CD4-positive, alpha-beta T cell treated with Interleukin-10 for 1 hour (primary cell): Measurements from ENCODE around the gene UGGT1.
"Not testable (repeated sequence)": the region's sequence is repeated elsewhere in the genome, so short reads cannot be mapped to it uniquely, and the experiment has no call there.

Source experiments
- DNase-seq: peaks from one replicate; pipeline ENCODE4 v3.0.0-alpha.2; 2020

The UGGT1 gene

DNA sequence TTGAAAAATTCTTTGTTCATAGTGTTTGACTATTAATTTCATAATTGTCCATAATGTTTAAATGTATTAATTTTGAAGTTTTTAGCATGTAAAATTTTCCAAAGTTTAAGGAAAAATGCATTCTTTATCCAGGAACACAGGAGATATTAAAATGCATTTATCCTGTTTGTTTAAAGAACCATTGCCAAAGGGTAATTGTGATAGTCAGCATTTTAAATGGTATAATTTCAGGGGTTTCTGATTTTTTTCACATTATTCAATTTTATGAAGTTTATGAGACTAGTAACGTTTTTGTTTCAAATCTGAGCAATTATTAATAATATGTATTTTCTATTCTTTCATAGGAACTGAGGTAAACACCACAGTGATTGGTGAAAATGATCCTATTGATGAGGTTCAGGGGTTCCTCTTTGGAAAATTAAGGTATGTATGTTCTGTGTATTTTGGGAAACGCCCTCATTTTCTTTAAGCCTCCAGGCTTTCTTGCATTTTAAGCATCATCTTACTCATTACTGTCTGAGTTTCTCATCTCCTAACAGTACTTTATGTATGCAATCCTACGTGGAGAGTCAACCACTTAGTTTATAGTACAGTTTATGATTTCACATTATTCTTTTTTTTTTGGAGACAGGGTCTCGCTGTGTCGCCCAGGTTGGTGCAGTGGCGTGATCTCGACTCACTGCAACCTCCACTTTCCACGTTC is 25.1 kb downstream of the UGGT1 start:
- no peak for DNase-seq

GRCh38 chr2:128134573-128134972 is 43.6 kb downstream of the UGGT1 start:
- DNase-seq: no peak

- no peak for DNase-seq
Measured at GRCh38 chr2:128137094-128137616, 46.2 kb downstream of the UGGT1 start.

GRCh38 chr2:128139624-128140023 is 48.6 kb downstream of the UGGT1 start:
- no peak for DNase-seq

DNA sequence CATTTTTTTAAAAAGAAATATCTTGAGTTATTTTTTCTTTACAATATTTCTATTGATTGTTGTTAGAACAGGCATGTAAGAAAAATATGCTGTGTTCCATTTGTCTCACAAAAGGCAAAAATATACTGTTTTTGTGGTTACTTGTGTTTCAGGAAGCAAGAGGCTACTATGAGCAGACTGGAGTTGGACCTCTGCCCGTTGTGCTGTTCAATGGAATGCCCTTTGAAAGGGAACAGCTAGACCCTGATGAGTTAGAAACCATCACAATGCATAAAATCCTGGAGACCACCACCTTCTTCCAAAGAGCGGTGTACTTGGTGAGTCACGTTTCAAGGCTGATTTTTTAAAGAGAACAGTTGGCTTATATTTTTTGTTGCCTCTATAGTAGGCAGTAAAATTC is 54.7 kb downstream of the UGGT1 start:
- no peak for DNase-seq

DNA sequence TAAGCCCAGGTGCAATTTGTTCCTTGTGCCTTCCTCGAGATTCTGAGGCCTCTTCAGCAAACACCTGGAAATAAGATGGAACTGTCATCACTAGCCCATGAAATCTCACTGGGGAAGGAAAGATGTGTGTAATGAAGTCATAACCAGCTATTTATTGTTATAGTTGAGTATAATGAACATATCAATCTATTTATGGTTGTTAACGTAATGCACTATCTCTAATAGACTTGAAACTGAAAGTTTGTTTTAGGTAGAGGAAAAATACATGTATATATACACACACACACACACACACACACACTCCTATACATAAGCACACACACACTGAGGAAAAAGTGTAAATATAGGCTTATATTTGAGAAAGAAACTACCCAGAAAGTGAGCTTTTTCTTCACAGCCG is 62.8 kb downstream of the UGGT1 start:
- no peak for DNase-seq

GRCh38 chr2:128154225-128154624 is 63.2 kb downstream of the UGGT1 start:
- DNase-seq: no peak

GRCh38 chr2:128155970-128156369 is 65.0 kb downstream of the UGGT1 start:
- no peak for DNase-seq

- no peak for DNase-seq
Measured at GRCh38 chr2:128156812-128157211, 65.8 kb downstream of the UGGT1 start.

DNA sequence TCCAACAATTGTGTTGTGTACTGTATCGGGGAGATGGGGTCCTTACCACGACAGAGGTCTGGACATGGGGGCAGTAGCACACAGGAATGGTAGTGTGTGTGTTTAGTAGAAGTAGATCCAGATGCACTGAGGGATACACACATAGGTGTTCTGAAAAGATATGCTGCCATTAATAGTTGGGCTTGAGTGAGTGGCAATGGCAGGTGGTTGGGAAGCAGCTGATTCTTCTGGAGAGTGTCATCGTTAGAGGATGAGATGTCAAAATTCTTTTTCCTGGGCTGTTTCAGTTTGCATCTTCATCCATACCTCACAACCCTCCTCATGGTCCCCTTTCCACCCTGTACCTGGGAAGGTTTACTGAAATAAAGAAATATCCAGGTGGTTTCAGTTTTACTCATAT is 66.6 kb downstream of the UGGT1 start:
- no peak for DNase-seq

GRCh38 chr2:128158176-128158575 is 67.2 kb downstream of the UGGT1 start:
- DNase-seq: no peak

DNA sequence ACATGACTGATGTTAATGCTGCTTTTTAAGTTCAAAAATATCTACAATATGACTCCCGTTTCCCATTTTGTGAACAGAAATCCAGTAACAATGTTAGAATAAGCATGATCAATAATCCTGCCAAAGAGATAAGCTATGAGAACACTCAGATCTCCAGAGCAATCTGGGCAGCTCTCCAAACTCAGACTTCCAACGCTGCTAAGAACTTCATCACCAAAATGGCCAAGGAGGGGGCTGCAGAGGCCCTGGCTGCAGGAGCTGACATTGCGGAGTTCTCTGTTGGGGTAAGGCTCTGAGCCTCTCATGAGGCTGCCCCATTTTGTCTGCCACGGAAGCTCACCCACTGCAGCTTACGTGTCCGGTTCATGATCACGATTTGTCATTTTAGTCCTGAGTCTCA is 68.4 kb downstream of the UGGT1 start:
- DNase-seq: no peak

GRCh38 chr2:128160616-128161275 is 69.7 kb downstream of the UGGT1 start:
- no peak for DNase-seq

GRCh38 chr2:128162266-128162665 is 71.3 kb downstream of the UGGT1 start:
- DNase-seq: no peak

GRCh38 chr2:128164311-128164710 is 73.3 kb downstream of the UGGT1 start:
- no peak for DNase-seq

DNA sequence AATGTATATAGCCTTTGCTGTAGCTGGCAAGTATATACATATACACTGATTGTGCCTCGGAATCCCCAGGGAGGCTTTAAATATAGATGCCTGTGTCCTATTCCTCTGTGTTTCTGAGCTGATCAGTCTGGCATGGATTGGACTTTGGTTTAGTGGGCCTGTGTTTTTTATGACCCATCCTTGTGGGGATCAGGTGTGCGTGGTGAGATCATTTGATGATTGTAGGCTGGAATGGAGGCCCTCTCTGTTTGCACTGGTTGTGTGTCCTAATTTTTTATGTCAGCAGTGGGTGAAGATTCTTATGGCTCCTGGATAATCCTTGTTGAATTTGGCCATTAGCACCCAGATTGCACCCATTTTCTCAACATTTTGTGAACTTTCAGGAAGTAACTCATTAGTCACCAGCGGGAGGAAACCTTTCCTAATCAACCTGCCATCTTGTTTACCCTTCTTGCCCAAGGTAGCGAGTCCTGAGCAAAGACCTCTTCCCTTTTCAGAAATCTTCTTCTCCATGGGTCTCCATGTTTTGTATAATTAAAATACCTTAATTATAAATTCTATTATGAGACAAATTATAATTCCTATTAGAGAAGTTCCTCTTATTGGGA is 75.8 kb downstream of the UGGT1 start:
- DNase-seq: no peak

DNA sequence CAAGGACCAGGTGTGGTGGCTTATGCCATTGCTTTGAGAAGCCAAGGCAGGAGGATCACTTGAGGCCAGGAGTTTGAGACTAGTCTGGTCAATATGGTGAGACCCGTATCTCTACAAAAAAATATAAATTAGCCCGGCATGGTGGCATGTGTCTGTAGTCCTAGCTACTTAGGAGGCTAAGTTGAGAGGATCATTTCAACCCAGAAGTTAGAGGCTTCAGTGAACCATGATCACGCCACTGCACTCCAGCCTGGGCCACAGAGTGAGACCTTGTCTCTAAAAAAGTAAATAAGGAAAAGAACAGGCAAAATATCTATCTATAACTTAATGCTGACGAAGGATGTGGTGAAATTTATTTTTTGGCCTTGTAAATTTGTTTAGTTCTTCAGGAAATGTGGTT is 78.1 kb downstream of the UGGT1 start:
- DNase-seq: no peak

GRCh38 chr2:128169497-128169896 is 78.5 kb downstream of the UGGT1 start:
- DNase-seq: no peak

- no peak for DNase-seq
Measured at GRCh38 chr2:128169933-128170709, 79.1 kb downstream of the UGGT1 start.

GRCh38 chr2:128170776-128171175 is 79.8 kb downstream of the UGGT1 start:
- no peak for DNase-seq

DNA sequence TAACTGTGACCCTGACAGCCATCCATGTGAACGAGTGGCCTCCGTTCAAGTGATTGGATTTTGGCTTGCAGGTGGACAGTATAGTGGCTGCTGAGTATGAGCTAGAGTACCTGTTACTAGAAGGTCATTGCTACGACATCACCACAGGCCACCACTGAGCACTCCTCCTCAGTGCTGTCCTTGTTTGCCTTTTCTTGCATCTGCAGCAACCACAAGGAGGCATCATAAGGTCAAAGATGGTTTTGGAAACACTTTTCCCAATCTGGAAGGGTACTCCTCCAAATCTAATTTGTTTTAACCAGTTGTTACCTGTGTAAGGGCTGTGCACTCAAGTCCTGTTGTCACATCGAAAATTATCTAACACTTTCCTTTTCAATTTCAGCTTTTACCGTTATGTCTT is 81.2 kb downstream of the UGGT1 start:
- no peak for DNase-seq

DNA sequence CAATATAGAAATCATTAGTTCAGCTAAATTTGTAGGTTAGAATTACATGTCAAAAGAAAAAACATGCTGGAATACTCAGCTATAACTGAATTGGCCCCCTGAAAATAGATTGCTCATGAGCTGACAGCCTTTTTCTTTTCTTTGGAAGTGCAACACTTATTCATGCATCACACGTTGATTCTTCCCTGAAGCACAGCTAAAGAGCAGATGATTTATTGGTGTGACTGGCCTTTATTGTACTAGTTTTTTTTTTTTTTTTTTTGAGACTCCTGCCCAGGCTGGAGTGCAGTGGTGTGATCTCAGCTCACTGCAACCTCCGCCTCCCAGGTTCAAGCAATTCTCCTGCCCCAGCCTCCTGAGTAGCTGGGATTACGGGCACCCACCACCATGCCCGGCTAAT is 83.1 kb downstream of the UGGT1 start:
- not testable (repeated sequence) for DNase-seq

- no peak for DNase-seq
Measured at GRCh38 chr2:128177315-128177714, 86.3 kb downstream of the UGGT1 start.
